ENCODE data around the gene BATF.

Gene BATF

GRCh38 chr14:75495399-75495798 is 26.9 kb upstream of the BATF start:
- H3K27ac ChIP-seq = no peak overlapping the region
- TF ChIP-seq CTCF (IDR thresholded peaks at IDR 0.05) (no peak), ZFX (IDR thresholded peaks at IDR 0.05; ENCODE audit: borderline replicate concordance) (no peak)

- TF ChIP-seq ZFX (IDR thresholded peaks at IDR 0.05; ENCODE audit: borderline replicate concordance) = no peak
- TF ChIP-seq CTCF (IDR thresholded peaks at IDR 0.05) = no peak
- no peak overlapping the region for H3K27ac ChIP-seq
Observed at GRCh38 chr14:75495882-75496281, 26.4 kb upstream of the BATF start.

- H3K27ac ChIP-seq = no peak overlapping the region
- TF ChIP-seq ZFX (IDR thresholded peaks at IDR 0.05; ENCODE audit: borderline replicate concordance) (no peak), CTCF (IDR thresholded peaks at IDR 0.05) (no peak)
Observed at GRCh38 chr14:75496755-75497154, 25.5 kb upstream of the BATF start.

GRCh38 chr14:75497191-75497590 is 25.1 kb upstream of the BATF start:
- TF ChIP-seq ZFX (IDR thresholded peaks at IDR 0.05; ENCODE audit: borderline replicate concordance) (no peak), CTCF (IDR thresholded peaks at IDR 0.05) (no peak)
- no peak overlapping the region for H3K27ac ChIP-seq

- no peak overlapping the region for H3K27ac ChIP-seq
- TF ChIP-seq CTCF (IDR thresholded peaks at IDR 0.05) = no peak
- no peak for TF ChIP-seq ZFX (IDR thresholded peaks at IDR 0.05; ENCODE audit: borderline replicate concordance)
Observed at GRCh38 chr14:75497701-75498100, 24.6 kb upstream of the BATF start.

GRCh38 chr14:75499084-75499875 is 23.0 kb upstream of the BATF start:
- H3K27ac ChIP-seq = no peak overlapping the region

GRCh38 chr14:75501080-75501479 is 21.2 kb upstream of the BATF start:
- TF ChIP-seq CTCF (IDR thresholded peaks at IDR 0.05) = no peak
- no peak for TF ChIP-seq ZFX (IDR thresholded peaks at IDR 0.05; ENCODE audit: borderline replicate concordance)
- H3K27ac ChIP-seq = no peak overlapping the region

More at GRCh38 chr14:75499084-75499875, 23.0 kb upstream of the BATF start:
- TF ChIP-seq ZFX (IDR thresholded peaks at IDR 0.05; ENCODE audit: borderline replicate concordance) = no peak

Data from 22Rv1 (cell line).